Sciatic nerve (tissue), 2 donors: Measurements from ENCODE around the gene TPRG1L. TPM values are rescaled to one million over a fixed set of nuclear protein-coding genes. Genes with fewer than 3 reads are reported as not detected.
A peak's percentile ranks its signal among the peaks of the same experiment; 100 is the strongest.

Experiments used
- ATAC-seq: fragments of 200-7000 bp; cut with Tn5 transposase; one replicate; pipeline ENCODE4 v1.9.1; 2020; ENCODE audit warnings: mild to moderate bottlenecking, moderate library complexity
- DNase-seq: peaks from one replicate; pipeline ENCODE4 v3.0.0-alpha.2; 2020; ENCODE audit warnings: low spot score
- intact Hi-C: fragments of 100-400 bp; cut with DNase I; formaldehyde crosslinking; loops from one replicate; pipeline ENCODE4 v1.14.2; 2022
- total RNA-seq: library from RNA; stranded (reverse); fragmentation: NEBNext Ultra II Directional; extraction: Animal tissue kit (Norgen Biotek cat#: 25700); gene quantifications from one replicate; pipeline ENCODE4 v1.2.1, GENCODE V29; 2021
- donor health status: DM: no; HTN: no; CAD: no.
- donor health status: DM: no; HTN: no; CAD: no.

The TPRG1L gene
- total RNA-seq, 1 donor from 2014 or later: 35.4 TPM

DNA sequence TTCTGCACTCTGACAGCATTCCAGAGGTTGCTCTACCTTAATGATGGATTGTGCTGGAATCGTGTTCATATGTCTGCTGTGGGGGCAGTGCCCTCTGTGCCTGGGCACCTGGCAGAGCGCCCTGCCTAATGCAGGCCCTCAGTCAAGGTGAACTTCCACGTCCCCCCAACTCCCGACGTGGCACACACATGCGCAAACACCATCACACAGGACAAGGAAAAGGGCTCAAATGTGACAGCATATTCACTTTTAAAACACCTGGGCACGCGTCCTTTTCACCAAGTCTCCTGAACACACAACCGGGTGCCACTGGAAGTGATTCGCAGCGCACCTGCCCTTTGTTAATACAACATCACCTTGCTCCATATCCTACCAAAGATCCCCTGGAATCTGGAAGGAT lies 11.7 kb downstream of the TPRG1L start:
- no peak for ATAC-seq
- intact Hi-C loops: no loop called here
- no peak for DNase-seq

DNA sequence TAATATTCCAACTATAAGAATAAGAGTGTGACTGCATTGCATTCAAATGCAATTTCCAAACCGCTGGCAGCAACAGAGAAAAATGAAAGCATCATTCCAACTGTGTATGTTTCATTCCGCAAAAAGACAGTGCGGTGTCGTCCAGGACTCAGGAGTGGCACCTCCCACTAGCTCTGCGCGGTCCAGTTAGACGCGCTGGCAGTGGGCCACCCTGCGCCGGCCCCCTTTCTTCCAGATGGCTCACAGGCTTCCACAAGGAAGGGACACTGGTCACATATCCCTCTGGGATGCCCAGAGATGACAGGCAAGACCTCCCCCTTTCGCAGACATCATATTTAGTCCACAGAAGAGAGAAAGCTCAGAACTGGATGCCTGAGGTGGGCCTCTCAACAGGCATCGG lies 13.2 kb downstream of the TPRG1L start:
- ATAC-seq: no peak
- DNase-seq: no peak
- intact Hi-C loops: no loop called here

DNA sequence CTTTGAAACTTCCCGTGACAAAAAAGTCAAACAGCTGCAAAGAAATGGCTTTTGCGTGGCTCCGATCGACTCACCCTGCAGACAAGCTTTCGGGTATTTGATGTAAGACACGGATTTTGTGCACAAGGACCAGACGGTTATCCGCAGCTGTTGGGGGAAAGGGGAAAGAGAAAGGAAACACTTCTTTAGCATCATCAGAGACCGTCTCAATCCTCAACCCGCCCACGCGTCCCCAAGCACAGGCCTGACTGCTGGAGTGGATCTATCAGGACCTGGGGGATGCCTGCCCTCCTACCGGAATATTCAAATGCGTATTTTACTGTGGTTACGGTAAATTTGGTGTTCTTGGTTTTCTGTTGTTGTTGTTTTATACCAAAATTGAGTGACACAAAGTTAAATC lies 13.9 kb downstream of the TPRG1L start:
- DNase-seq (no peak), ATAC-seq (no peak)

DNA sequence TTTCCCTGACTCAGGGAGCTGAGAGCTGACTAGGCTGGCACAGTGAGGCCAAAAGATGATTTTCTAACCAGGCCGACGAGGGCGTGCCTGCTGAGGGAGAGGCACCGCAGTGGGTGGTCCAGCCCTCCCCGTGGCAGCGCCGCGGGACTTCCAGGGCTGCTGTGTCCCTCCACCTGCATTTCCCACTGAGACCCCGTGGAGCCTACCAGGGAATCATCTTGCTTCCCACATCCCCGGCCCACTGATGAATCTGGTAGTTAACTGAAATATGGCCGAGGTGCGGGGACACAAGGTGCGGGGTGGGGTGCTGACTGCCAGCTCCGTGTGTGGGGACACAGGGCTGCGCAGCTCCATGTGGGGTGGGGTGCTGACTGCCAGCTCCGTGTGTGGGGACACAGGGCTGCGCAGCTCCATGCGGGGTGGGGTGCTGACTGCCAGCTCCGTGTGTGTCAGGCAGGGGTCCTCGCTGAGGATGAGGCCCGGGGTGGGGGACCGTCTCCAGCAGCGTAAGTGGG lies 14.6 kb downstream of the TPRG1L start:
- DNase-seq (no peak), ATAC-seq (no peak)
- intact Hi-C loops: no loop called here

More for the DNA sequence above, 13.9 kb downstream of the TPRG1L start:
- intact Hi-C loops: no loop called here

DNA sequence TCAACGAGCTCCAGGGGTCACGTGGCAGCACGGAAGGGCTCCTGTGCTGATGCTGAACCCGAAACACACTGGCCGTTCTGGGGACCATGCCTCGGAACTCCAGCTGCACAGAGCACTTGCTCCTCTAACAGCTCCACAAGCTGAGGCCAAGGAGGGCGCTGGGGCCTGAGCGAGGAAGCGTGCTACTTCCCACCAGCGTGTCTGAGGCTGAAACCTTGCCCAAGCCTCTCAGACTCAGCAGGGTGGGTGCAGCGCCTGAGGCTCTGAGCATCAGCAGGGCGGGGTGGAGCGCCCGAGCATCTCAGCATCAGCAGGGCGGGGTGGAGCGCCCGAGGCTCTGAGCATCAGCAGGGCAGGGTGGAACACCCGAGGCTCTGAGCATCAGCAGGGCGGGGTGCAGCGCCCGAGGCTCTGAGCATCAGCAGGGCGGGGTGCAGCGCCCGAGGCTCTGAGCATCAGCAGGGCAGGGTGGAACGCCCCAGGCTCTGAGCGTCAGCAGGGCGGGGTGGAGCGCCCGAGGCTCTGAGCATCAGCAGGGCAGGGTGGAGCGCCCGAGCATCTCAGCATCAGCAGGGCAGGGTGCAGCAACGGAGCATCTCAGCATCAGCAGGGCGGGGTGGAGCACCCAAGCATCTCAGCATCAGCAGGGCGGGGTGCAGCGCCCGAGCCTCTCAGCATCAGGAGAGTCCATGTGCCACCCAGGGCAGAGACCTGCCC lies 15.5 kb downstream of the TPRG1L start:
- DNase-seq (no peak), ATAC-seq (no peak)
- intact Hi-C loops: no loop called here

DNA sequence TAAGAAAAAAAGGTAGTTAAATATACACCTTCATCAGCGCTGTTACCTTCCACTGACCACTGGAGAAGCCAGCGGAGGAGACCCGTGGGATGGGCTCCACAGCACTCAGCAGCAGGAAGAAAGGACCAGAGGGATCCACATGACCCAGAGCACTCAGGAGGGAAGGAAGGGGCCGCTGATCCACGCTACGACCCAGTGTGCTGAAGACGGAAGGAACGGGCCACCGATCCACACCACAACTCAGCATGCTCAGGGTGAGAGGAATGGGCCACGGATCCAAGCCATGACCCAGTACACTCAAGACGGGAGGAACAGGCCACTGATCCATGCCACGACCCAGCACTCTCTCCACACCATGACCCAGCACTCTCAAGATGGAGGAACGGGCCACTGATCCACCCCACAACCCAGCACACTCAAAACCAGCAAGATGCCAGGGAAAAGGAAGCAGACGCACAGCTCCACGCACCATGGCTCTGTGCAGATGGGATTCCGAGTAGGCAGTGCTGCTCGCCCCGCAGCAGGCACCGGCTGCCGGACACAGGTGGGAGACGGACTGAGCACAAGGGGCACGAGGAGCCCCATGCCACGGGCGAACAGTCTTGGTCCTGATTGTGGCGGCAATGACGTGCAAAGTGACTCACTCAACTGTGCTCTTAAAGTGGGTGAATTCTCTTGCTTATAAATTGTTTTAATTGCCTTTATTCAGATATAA lies 16.4 kb downstream of the TPRG1L start:
- DNase-seq (no peak), ATAC-seq (no peak)
- intact Hi-C loops: no loop called here

DNA sequence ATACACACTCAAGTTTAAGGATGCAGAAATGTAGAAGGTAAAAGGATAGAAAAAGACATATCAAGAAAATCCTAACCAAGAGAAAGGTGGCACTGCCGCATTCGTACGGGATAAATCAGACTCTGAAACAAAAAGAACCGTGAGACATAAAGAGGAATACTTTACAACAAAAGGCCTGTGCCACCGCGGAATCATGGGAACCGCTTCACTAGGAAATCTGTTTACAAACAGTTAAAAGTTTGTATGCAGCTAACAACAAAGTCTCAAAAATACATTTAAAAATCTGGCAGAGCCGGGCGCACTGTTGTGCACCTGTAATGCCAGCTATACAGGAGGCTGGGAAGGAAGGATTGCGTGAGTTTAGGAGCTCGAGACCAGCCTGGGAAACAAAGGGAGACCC lies 17.0 kb downstream of the TPRG1L start:
- ATAC-seq (no peak), DNase-seq (no peak)
- intact Hi-C loops: no loop called here

DNA sequence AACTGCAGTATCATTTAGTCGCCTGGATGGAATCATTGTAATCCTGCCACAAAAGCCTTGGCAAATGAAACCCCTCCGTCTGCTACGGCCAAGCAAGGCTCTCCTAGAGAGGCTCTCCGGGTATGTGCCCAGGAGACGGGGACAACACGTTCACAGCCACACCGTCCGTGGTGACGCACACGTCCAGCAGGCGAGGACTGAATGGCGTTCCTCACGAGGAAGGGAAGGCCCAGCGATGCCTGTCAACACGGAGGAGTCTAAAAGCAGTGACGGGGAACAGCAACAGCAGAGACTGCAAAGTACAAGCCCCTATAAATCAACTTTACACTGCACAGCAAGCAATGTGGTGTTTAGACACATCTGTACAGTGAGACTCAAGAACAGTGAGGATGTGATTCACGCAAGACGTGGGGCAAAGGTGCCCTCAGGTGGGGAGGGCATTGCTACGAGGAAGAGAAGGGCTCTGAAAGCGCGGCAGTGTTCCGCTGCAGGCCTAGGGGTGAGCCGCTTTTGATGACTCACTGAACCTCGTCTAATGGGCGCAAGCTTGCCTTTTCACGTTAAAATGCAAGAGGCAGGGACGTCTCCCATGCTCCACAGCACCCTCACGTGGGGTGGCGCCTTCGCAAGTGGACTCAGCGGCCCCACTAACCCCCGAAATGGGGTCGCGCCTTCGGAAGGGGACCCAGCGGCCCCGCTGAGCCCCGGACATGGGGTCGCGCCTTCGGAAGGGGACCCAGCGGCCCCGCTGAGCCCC lies 18.3 kb downstream of the TPRG1L start:
- no peak for ATAC-seq
- no peak for DNase-seq
- intact Hi-C loops: no loop called here

DNA sequence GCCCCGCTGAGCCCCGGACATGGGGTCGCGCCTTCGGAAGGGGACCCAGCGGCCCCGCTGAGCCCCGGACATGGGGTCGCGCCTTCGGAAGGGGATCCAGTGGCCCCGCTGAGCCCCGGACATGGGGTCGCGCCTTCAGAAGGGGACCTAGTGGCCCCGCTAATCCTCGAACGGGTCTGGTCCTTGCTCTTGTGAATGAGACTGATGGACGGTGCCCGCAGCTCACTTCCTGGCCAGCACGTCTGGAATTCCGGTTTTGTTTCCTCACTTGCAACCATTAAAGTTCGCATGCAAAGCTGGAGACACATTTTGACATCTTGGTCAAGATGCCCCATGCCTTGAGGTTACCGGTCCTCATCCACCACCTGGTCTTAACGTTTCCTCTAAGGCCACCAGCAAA lies 19.5 kb downstream of the TPRG1L start:
- no peak for DNase-seq
- intact Hi-C loops: no loop called here
- ATAC-seq: no peak

DNA sequence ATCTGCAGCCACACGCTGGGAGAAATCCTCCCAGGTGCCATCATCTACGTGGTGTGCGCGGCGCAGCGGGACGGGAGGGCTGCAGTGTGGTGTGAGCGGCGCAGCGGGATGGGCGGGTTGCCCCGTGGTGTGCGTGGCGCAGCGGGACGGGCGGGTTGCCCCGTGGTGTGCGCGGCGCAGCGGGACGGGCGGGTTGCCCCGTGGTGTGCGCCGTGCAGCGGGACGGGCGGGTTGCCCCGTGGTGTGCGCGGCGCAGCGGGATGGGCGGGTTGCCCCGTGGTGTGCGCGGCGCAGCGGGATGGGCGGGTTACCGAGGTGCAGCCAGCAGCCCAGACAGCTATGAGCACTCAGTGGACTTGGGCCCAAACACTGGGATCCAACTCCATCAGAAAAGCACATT lies 20.4 kb downstream of the TPRG1L start:
- ATAC-seq (no peak), DNase-seq (no peak)
- intact Hi-C loops: no loop called here

DNA sequence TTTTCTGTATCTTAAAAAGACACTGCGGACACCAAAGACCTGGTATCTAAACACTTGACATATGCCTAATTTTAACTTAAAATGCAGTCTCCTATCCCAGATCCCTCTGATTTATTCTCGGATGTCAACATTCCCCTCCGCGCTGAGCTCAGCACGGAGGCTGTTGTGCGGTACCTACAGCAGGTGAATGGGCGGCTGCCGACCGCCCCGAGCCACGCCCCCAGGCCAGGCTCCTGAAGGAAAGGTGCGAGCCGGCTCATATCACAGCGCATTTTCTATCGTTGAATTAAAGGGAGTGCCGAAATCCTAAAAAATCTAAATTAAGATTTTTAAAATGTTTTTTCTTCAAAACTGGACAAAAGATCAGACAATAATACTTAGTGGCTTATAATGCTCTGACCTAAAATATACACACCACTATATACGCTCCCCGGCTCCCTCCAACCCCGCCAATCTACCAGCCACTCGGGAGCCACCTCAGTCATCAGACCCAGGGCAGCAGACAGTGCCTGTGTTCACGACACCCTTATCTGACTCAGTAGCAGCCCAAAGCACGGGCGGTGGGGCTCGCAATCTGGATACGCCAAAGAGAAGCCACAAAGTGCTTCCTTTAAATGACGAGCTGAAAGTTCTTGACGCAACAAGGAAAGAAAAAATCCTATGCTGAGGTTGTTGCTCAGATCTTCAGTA lies 21.0 kb downstream of the TPRG1L start:
- ATAC-seq: no peak
- no peak for DNase-seq
- intact Hi-C loops: no loop called here

DNA sequence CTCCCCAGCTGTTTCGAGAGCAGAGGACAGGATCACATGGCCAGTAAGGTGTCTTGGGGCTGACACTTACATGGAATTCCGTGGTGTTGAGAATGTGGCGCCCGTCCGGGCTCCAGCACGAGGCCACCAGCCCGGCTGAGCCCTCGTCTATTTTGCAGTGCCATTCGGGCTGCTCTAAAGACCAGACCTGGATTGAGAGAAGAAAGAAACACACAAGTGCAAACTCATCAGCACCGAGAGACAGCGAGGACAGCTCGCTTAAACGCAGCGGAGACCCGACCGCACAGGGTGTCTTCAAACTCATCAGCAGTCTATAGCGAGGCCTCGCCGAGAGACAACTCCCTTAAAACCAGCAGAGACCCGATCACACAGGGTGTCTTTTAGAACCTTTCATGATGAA lies 21.8 kb downstream of the TPRG1L start:
- intact Hi-C loops: no loop called here
- no peak for DNase-seq
- no peak for ATAC-seq

DNA sequence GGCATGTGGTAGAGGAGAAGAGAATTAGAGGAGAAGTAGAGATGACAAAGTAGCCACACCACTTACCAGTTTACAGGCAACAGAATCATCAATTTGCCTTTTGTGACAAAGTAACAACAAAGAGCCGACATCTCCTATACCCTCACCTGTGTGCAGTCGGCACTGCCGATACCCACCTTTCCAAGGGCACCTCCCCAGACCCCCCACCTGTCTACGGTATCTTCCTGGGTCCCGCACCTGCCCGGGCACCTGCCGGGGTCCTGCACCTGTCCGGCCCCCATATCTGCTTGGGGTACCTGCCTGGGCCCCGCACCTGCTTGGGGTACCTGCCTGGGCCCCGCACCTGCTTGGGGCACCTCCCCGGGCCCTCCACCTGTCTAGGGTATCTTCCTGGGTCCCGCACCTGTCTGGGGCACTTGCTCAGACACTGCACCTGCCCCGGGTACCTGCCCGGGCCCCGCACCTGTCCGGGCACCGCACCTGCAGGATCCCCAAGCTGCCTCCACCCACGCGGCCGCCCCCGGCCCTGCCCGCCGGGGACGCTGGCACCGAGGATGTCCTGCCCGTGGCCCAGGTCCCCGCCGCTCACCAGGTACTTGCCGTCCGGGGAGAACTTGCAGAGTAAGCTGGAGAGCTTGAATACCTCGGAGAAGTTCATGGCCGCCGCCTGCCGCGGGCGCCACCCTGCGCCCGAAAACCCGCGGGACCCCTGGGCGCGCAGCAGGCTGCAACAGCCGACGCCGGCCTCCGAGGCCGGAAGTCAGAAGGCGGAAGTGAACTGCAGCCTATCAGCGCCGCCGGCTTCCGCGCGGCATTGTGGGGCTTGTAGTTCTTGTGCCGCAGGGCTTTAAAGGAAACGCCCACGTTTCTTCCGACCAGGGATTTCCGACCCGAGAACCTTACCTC lies 24.8 kb downstream of the TPRG1L start, which contains the start of gene WRAP73:
Gene WRAP73 (minus strand): TSS at position 762 of the 906 bp plus-strand sequence. CDS start 104 bp downstream, at position 658.
- peak; percentile 98 for ATAC-seq
- intact Hi-C loops: no loop called here
- peak; percentile 92 for DNase-seq

DNA sequence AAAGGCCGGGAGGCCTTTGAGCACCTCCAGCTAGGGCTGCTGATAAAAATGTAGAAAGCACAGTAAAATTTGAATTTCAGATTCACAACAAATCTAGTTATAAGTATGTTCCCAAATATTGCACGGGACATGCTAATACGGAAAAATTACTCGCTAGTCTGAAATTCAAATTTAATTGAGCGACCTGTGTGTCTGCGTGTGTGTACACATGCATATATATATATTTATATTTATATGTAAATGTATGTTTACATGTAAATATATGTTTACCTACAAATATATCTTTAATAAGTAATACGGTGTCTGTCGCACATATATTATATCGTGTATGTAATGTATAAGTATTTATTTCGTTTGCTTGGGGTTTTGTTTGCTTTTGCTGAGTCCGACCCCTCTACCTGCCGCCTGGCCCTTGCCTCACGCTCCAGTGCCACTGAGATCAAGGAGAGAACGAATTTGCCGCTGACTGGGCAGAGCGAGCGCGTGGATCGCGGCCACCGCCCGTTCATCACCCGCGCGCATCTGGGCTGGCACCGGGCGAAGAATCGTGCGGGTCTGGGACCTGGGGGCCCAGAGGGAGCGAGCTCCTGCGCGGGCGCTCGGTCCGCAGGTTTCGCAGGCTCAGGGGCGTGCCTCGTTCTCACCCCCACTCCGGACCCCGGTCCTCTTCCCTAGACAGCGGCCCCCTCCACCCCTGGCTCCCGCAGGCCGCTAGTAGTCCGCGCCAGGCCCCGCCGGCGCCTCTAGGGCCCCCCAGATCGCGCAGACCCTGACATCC lies 25.6 kb downstream of the TPRG1L start:
- DNase-seq: no peak
- ATAC-seq: no peak
- intact Hi-C loops: no loop called here

DNA sequence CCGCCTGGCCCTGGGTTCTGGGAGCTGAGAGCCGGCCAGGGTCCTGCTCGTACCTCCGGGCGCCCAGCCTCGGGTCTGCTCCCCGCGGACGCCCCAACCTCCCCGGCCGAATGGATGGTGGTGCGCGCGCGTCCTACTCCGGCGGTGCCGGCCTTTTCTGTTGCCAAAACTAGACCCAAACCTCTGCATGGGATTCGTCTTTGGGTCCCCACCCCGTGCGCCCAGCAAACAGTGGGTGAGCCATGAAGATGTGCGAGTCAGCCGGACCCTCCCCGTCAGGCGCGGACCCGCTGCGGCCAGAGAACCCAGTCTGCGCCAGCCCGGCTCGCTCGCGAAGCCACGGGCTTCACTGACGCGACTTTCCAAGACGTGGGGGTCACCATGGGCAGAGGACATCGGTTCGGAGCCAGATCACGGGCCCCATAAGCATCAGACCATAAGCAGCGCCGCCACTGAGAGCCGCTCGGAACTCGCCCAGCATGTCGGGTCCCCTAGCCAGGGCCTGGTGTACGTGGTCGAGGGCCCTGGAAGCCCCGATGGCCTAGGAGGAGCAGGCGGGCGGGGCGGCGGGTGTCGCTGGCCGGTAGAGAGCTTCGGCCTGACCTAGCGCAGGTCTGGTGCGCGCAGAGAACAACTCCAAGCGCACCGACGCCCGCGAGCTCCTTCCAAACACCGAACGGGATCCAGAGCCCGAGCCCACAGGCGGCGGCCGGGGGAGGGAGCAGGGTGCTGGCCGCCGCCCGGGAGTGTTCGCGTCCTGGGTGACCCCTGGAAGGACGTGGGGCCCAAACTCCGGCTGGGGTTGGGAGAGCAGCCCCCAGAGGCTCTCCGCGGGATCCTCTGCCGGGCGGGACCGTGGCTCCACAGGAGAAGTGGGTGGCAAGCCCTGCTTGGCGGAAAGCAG lies 26.5 kb downstream of the TPRG1L start:
- intact Hi-C loops: no loop called here
- no peak for DNase-seq
- ATAC-seq: no peak

DNA sequence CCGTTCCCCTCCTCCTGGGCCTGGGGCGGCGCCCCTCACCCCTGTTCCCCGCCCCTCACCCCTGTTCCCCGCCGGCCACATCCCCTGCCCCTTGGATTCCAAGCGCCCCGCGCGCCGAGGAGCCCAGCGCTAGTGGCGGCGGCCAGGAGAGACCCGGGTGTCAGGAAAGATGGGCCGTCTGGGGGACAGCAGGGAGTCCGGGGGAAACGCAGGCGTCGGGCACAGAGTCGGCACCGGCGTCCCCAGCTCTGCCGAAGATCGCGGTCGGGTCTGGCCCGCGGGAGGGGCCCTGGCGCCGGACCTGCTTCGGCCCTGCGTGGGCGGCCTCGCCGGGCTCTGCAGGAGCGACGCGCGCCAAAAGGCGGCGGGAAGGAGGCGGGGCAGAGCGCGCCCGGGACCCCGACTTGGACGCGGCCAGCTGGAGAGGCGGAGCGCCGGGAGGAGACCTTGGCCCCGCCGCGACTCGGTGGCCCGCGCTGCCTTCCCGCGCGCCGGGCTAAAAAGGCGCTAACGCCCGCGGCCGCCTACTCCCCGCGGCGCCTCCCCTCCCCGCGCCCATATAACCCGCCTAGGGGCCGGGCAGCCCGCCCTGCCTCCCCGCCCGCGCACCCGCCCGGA lies 27.2 kb downstream of the TPRG1L start, which contains the start of gene TP73:
Gene TP73 (plus strand): TSS at position 587 of the 618 bp plus-strand sequence. CDS start 29,850 bp downstream, outside the sequence.
- ATAC-seq (no peak), DNase-seq (no peak)
- intact Hi-C loops: no loop called here
